ENCODE measurements around the gene LMBRD2.

DNA sequence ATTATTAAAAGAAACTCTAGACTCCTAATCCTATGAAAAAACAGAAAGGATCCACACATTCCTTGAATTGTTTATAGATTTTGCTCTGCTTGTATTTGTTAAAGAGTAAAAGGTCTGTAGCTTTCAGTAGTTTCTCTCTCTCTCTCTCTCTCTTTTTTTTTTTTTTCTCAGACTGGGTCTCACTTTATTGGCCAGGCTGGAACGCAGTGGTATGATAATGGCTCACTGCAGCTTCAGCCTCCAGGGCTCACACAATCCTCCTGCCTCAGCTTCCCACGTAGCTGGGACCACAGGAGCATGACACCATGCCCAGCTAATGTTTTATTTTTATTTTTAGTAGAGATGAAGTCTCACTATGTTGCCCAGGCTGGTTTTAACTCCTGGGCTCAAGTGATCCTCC lies 94.3 kb downstream of the LMBRD2 start:
- TF ChIP-seq, protein P1, sequence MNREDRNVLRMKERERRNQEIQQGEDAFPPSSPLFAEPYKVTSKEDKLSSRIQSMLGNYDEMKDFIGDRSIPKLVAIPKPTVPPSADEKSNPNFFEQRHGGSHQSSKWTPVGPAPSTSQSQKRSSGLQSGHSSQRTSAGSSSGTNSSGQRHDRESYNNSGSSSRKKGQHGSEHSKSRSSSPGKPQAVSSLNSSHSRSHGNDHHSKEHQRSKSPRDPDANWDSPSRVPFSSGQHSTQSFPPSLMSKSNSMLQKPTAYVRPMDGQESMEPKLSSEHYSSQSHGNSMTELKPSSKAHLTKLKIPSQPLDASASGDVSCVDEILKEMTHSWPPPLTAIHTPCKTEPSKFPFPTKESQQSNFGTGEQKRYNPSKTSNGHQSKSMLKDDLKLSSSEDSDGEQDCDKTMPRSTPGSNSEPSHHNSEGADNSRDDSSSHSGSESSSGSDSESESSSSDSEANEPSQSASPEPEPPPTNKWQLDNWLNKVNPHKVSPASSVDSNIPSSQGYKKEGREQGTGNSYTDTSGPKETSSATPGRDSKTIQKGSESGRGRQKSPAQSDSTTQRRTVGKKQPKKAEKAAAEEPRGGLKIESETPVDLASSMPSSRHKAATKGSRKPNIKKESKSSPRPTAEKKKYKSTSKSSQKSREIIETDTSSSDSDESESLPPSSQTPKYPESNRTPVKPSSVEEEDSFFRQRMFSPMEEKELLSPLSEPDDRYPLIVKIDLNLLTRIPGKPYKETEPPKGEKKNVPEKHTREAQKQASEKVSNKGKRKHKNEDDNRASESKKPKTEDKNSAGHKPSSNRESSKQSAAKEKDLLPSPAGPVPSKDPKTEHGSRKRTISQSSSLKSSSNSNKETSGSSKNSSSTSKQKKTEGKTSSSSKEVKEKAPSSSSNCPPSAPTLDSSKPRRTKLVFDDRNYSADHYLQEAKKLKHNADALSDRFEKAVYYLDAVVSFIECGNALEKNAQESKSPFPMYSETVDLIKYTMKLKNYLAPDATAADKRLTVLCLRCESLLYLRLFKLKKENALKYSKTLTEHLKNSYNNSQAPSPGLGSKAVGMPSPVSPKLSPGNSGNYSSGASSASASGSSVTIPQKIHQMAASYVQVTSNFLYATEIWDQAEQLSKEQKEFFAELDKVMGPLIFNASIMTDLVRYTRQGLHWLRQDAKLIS (CRISPR knock-in tag; IDR thresholded peaks at IDR 0.05), result no peak
- TF ChIP-seq HNRNPH1 (optimal IDR thresholded peaks at IDR 0.05; ENCODE audit: low read depth, low read length) (no peak), BHLHE40 (IDR thresholded peaks at IDR 0.05; ENCODE audit: low read length) (no peak), ADNP (tag; IDR thresholded peaks at IDR 0.05) (no peak), GABPA (tag; conservative IDR thresholded peaks at IDR 0.05; ENCODE audit: low read depth) (no peak), ZNF140 (CRISPR knock-in tag; IDR thresholded peaks at IDR 0.05) (no peak)
- TF ChIP-seq, protein P2, sequence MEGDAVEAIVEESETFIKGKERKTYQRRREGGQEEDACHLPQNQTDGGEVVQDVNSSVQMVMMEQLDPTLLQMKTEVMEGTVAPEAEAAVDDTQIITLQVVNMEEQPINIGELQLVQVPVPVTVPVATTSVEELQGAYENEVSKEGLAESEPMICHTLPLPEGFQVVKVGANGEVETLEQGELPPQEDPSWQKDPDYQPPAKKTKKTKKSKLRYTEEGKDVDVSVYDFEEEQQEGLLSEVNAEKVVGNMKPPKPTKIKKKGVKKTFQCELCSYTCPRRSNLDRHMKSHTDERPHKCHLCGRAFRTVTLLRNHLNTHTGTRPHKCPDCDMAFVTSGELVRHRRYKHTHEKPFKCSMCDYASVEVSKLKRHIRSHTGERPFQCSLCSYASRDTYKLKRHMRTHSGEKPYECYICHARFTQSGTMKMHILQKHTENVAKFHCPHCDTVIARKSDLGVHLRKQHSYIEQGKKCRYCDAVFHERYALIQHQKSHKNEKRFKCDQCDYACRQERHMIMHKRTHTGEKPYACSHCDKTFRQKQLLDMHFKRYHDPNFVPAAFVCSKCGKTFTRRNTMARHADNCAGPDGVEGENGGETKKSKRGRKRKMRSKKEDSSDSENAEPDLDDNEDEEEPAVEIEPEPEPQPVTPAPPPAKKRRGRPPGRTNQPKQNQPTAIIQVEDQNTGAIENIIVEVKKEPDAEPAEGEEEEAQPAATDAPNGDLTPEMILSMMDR (IDR thresholded peaks at IDR 0.05 in 2 of 3, conservative IDR thresholded peaks at IDR 0.05 in 1 of 3; ENCODE audit: insufficient read depth in 2 of 3, low read depth in 1 of 3, low read length in 3 of 3), result no peak
- TF ChIP-seq, protein P3, sequence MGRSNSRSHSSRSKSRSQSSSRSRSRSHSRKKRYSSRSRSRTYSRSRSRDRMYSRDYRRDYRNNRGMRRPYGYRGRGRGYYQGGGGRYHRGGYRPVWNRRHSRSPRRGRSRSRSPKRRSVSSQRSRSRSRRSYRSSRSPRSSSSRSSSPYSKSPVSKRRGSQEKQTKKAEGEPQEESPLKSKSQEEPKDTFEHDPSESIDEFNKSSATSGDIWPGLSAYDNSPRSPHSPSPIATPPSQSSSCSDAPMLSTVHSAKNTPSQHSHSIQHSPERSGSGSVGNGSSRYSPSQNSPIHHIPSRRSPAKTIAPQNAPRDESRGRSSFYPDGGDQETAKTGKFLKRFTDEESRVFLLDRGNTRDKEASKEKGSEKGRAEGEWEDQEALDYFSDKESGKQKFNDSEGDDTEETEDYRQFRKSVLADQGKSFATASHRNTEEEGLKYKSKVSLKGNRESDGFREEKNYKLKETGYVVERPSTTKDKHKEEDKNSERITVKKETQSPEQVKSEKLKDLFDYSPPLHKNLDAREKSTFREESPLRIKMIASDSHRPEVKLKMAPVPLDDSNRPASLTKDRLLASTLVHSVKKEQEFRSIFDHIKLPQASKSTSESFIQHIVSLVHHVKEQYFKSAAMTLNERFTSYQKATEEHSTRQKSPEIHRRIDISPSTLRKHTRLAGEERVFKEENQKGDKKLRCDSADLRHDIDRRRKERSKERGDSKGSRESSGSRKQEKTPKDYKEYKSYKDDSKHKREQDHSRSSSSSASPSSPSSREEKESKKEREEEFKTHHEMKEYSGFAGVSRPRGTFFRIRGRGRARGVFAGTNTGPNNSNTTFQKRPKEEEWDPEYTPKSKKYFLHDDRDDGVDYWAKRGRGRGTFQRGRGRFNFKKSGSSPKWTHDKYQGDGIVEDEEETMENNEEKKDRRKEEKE (IDR thresholded peaks at IDR 0.05; ENCODE audit: borderline replicate concordance in 1 of 2, control insufficient read depth in 1 of 2, low read depth in 2 of 2, low read length in 1 of 2), result no peak
